ENCODE data around the gene SCLT1.

The SCLT1 gene

GRCh38 chr4:129040471-129040870, 52.9 kb downstream of the SCLT1 start:
- no peak overlapping the region for H4K12ac ChIP-seq (ENCODE audit: low read depth, low read length)
- H3K9me3 ChIP-seq (ENCODE audit: insufficient read depth, low read depth, low read length): no peaks in the 10 kb centered on the region
- no peaks in the 10 kb centered on the region for H3K4me1 ChIP-seq (ENCODE audit: control insufficient read depth in 1 of 2, insufficient read depth in 2 of 2, low read length in 2 of 2)
- no peak overlapping the region for H3K4me2 ChIP-seq (ENCODE audit: low read length)
- H3K18ac ChIP-seq (ENCODE audit: low read length): no peak overlapping the region
- no peak overlapping the region for H3K14ac ChIP-seq (ENCODE audit: low read length)
- H3K79me1 ChIP-seq (ENCODE audit: low read length): no peaks in the 10 kb centered on the region
- no peak overlapping the region for H3K4ac ChIP-seq (ENCODE audit: low read depth, low read length)
- no CpG with 5 or more reads among the region's 2 CpGs for WGBS (ENCODE audit: extremely low coverage, insufficient coverage, insufficient read length)
- no peak overlapping the region for H3K4me3 ChIP-seq (ENCODE audit: low read depth, low read length)
- H3K79me2 ChIP-seq (ENCODE audit: control insufficient read depth, insufficient read depth, low read length, poor library complexity): no peaks in the 10 kb centered on the region
- H3K9ac ChIP-seq (ENCODE audit: low read length): no peak overlapping the region
- no peaks in the 10 kb centered on the region for H3K27me3 ChIP-seq (ENCODE audit: insufficient read depth, low read length)
- no peak overlapping the region for H3K27ac ChIP-seq (ENCODE audit: low read depth, low read length)
- H2AK5ac ChIP-seq (ENCODE audit: low read length): no peak overlapping the region
- no peak overlapping the region for H2BK12ac ChIP-seq (ENCODE audit: low read length)
- H2AFZ ChIP-seq (ENCODE audit: insufficient read depth, low read length, poor library complexity): no peak overlapping the region
- no peak overlapping the region for H3K23ac ChIP-seq (ENCODE audit: low read length)
- H2BK5ac ChIP-seq (ENCODE audit: low read depth, low read length, poor library complexity): no peak overlapping the region
- no peaks in the 10 kb centered on the region for H3K36me3 ChIP-seq (ENCODE audit: control insufficient read depth in 1 of 2, insufficient read depth in 2 of 2, low read length in 2 of 2)
- no peak for DNase-seq
- H4K91ac ChIP-seq (ENCODE audit: low read depth, low read length): no peak overlapping the region
- H4K8ac ChIP-seq (ENCODE audit: low read depth, low read length): no peak overlapping the region
- no peak overlapping the region for H2BK120ac ChIP-seq (ENCODE audit: insufficient read depth, low read length, poor library complexity)

- Histone ChIP-seq H4K12ac (ENCODE audit: low read depth, low read length) (no peak overlapping the region), H3K9ac (ENCODE audit: low read length) (no peak overlapping the region), H3K9me3 (ENCODE audit: insufficient read depth, low read depth, low read length) (no peaks in the 10 kb centered on the region), H3K27me3 (ENCODE audit: insufficient read depth, low read length) (no peaks in the 10 kb centered on the region), H3K4me1 (ENCODE audit: control insufficient read depth in 1 of 2, insufficient read depth in 2 of 2, low read length in 2 of 2) (no peaks in the 10 kb centered on the region), H3K36me3 (ENCODE audit: control insufficient read depth in 1 of 2, insufficient read depth in 2 of 2, low read length in 2 of 2) (no peaks in the 10 kb centered on the region), H3K4ac (ENCODE audit: low read depth, low read length) (no peak overlapping the region), H4K8ac (ENCODE audit: low read depth, low read length) (no peak overlapping the region), H3K18ac (ENCODE audit: low read length) (no peak overlapping the region), H2BK5ac (ENCODE audit: low read depth, low read length, poor library complexity) (no peak overlapping the region), H3K79me2 (ENCODE audit: control insufficient read depth, insufficient read depth, low read length, poor library complexity) (no peaks in the 10 kb centered on the region), H3K27ac (ENCODE audit: low read depth, low read length) (no peak overlapping the region), H2AFZ (ENCODE audit: insufficient read depth, low read length, poor library complexity) (no peak overlapping the region), H3K4me3 (ENCODE audit: low read depth, low read length) (no peak overlapping the region), H3K14ac (ENCODE audit: low read length) (no peak overlapping the region), H2BK120ac (ENCODE audit: insufficient read depth, low read length, poor library complexity) (no peak overlapping the region), H3K4me2 (ENCODE audit: low read length) (no peak overlapping the region), H3K23ac (ENCODE audit: low read length) (no peak overlapping the region), H2AK5ac (ENCODE audit: low read length) (no peak overlapping the region), H2BK12ac (ENCODE audit: low read length) (no peak overlapping the region), H4K91ac (ENCODE audit: low read depth, low read length) (no peak overlapping the region), H3K79me1 (ENCODE audit: low read length) (no peaks in the 10 kb centered on the region)
- no CpG with 5 or more reads among the region's 1 CpG for WGBS (ENCODE audit: extremely low coverage, insufficient coverage, insufficient read length)
- no peak for DNase-seq
Measured at GRCh38 chr4:129037093-129037492, 56.2 kb downstream of the SCLT1 start.

- Histone ChIP-seq H3K27me3 (ENCODE audit: insufficient read depth, low read length) (no peaks in the 10 kb centered on the region), H3K79me1 (ENCODE audit: low read length) (no peaks in the 10 kb centered on the region), H3K4me1 (ENCODE audit: control insufficient read depth in 1 of 2, insufficient read depth in 2 of 2, low read length in 2 of 2) (no peaks in the 10 kb centered on the region), H4K12ac (ENCODE audit: low read depth, low read length) (no peak overlapping the region), H2AFZ (ENCODE audit: insufficient read depth, low read length, poor library complexity) (no peak overlapping the region), H3K9me3 (ENCODE audit: insufficient read depth, low read depth, low read length) (peaks cover 5% of the 10 kb centered on the region), H2BK12ac (ENCODE audit: low read length) (no peak overlapping the region), H4K91ac (ENCODE audit: low read depth, low read length) (no peak overlapping the region), H2BK5ac (ENCODE audit: low read depth, low read length, poor library complexity) (no peak overlapping the region), H2BK120ac (ENCODE audit: insufficient read depth, low read length, poor library complexity) (no peak overlapping the region), H3K9ac (ENCODE audit: low read length) (no peak overlapping the region), H2AK5ac (ENCODE audit: low read length) (no peak overlapping the region), H3K79me2 (ENCODE audit: control insufficient read depth, insufficient read depth, low read length, poor library complexity) (no peaks in the 10 kb centered on the region), H4K8ac (ENCODE audit: low read depth, low read length) (no peak overlapping the region), H3K4me2 (ENCODE audit: low read length) (no peak overlapping the region), H3K36me3 (ENCODE audit: control insufficient read depth in 1 of 2, insufficient read depth in 2 of 2, low read length in 2 of 2) (peaks cover 5 to 9% of the 10 kb centered on the region in 2 experiments), H3K4ac (ENCODE audit: low read depth, low read length) (no peak overlapping the region), H3K23ac (ENCODE audit: low read length) (no peak overlapping the region), H3K27ac (ENCODE audit: low read depth, low read length) (no peak overlapping the region), H3K18ac (ENCODE audit: low read length) (no peak overlapping the region), H3K14ac (ENCODE audit: low read length) (no peak overlapping the region), H3K4me3 (ENCODE audit: low read depth, low read length) (no peak overlapping the region)
- WGBS (ENCODE audit: extremely low coverage, insufficient coverage, insufficient read length): no CpG with 5 or more reads among the region's 5 CpGs
- DNase-seq: peak; percentile 63 to 74
Measured at GRCh38 chr4:129014566-129015509, 78.5 kb downstream of the SCLT1 start.

- WGBS (ENCODE audit: extremely low coverage, insufficient coverage, insufficient read length): no CpG with 5 or more reads among the region's 4 CpGs
- Histone ChIP-seq H3K79me1 (ENCODE audit: low read length) (no peaks in the 10 kb centered on the region), H4K8ac (ENCODE audit: low read depth, low read length) (no peak overlapping the region)
Measured at GRCh38 chr4:129008096-129008495, 85.2 kb downstream of the SCLT1 start.

More at GRCh38 chr4:129008096-129008495, 85.2 kb downstream of the SCLT1 start:
- no peak overlapping the region for H3K4ac ChIP-seq (ENCODE audit: low read depth, low read length)
- no peak overlapping the region for H3K4me3 ChIP-seq (ENCODE audit: low read depth, low read length)
- H3K9ac ChIP-seq (ENCODE audit: low read length): no peak overlapping the region
- no peak overlapping the region for H3K27ac ChIP-seq (ENCODE audit: low read depth, low read length)
- no peak overlapping the region for H3K14ac ChIP-seq (ENCODE audit: low read length)
- no peak overlapping the region for H2BK12ac ChIP-seq (ENCODE audit: low read length)
- no peak overlapping the region for H4K91ac ChIP-seq (ENCODE audit: low read depth, low read length)
- no peak overlapping the region for H3K23ac ChIP-seq (ENCODE audit: low read length)
- no peak overlapping the region for H3K4me2 ChIP-seq (ENCODE audit: low read length)
- no peaks in the 10 kb centered on the region for H3K36me3 ChIP-seq (ENCODE audit: control insufficient read depth in 1 of 2, insufficient read depth in 2 of 2, low read length in 2 of 2)
- H2AFZ ChIP-seq (ENCODE audit: insufficient read depth, low read length, poor library complexity): no peak overlapping the region
- no peaks in the 10 kb centered on the region for H3K79me2 ChIP-seq (ENCODE audit: control insufficient read depth, insufficient read depth, low read length, poor library complexity)
- no peak overlapping the region for H2AK5ac ChIP-seq (ENCODE audit: low read length)
- H2BK120ac ChIP-seq (ENCODE audit: insufficient read depth, low read length, poor library complexity): no peak overlapping the region
- no peaks in the 10 kb centered on the region for H3K4me1 ChIP-seq (ENCODE audit: control insufficient read depth in 1 of 2, insufficient read depth in 2 of 2, low read length in 2 of 2)
- H3K27me3 ChIP-seq (ENCODE audit: insufficient read depth, low read length): no peaks in the 10 kb centered on the region
- no peak overlapping the region for H4K12ac ChIP-seq (ENCODE audit: low read depth, low read length)
- H3K18ac ChIP-seq (ENCODE audit: low read length): no peak overlapping the region
- H3K9me3 ChIP-seq (ENCODE audit: insufficient read depth, low read depth, low read length): no peaks in the 10 kb centered on the region
- no peak for DNase-seq
- H2BK5ac ChIP-seq (ENCODE audit: low read depth, low read length, poor library complexity): no peak overlapping the region

All from trophoblast cell (in vitro differentiated cells and primary cell).